Heart left ventricle (tissue), 13 donors: ENCODE measurements around the gene IFITM2.

ENCODE experiments used
- CTCF ChIP-seq, 12 donors: fragments of 200-600 bp; sonication (generic) in 4 of 12; IDR thresholded peaks; one replicate each; pipeline versions ENCODE4 v1.5.0 to v1.8.0; 2018 to 2022; ENCODE audit warnings: antibody characterized with exemption in 12 of 12, mild to moderate bottlenecking in 5 of 12
- POLR2A ChIP-seq, 2 donors: fragments of 450-650 bp; IDR thresholded peaks; one replicate each; pipeline ENCODE4 v1.6.1; 2017; ENCODE audit warnings: antibody characterized with exemption in 2 of 2, mild to moderate bottlenecking in 2 of 2, moderate library complexity in 2 of 2
- donor health status: ischemic (EF 13 %, LVEDD 7.1; RV severe dilation, severe dysfunction).
- donor health status: DM: no; HTN: yes; CAD: no.
- donor health status: DM: no; HTN: no; CAD: no.
- donor health status: ischemic (EF 25% LVEDD 6.9; RV normal size, moderate dysfunction).
- donor health status: ischemic (EF 25% LVEDD 5.7; RV mildly dilated, moderate dysfunction).
- donor health status: ischemic (EF 35%, LVEDD 5.7; RV mildly dilated, moderate dysfunction).
- donor health status: nonischemic (EF 11% LVEDD 7.7; RV severe dilation, severe dysfunction).
- donor health status: DM: yes; HTN: yes; CAD: no.
- donor health status: PGD.
- donor health status: ischemic (EF 29% LVEDD 5.4; RV normal size, mild dysfunction).
- donor health status: nonischemic (EF 23%, LVEDD 6.1; RV moderate dilation, normal function).

- TF ChIP-seq POLR2A (IDR thresholded peaks at IDR 0.05) (no peak), CTCF (IDR thresholded peaks at IDR 0.05) (no peak)
Measured at GRCh38 chr11:280706-281485, 26.7 kb upstream of the IFITM2 start.
